IMR-90 (cell line): ENCODE data around the gene CDX1. TPM values are rescaled to one million over a fixed set of nuclear protein-coding genes. Genes with fewer than 3 reads are reported as not detected.

Experiments used
- ATAC-seq: fragments of 200-7000 bp; cut with Tn5 transposase; 2 replicates; pipeline ENCODE4 v1.9.1; 2020; ENCODE audit warnings: low read depth, mild to moderate bottlenecking, moderate library complexity
- BruUV-seq: library from RNA; stranded (reverse); fragments of 400-500 nt; replicated peaks from 2 replicates; lab custom pipeline; 2021; lab: Mats Ljungman, UMichigan
- CTCF ChIA-PET: fragments of 300-600 bp; formaldehyde crosslinking; extraction: SDS; loops from one replicate; lab custom pipeline; 2021; ENCODE audit warnings: antibody characterized with exemption; lab: Yijun Ruan, JAX
- POLR2A ChIA-PET: fragments of 300-600 bp; sonication (Branson Sonifier 250); formaldehyde crosslinking; loops from one replicate; lab custom pipeline; 2022; ENCODE audit warnings: antibody characterized with exemption; ENCODE audit not compliant: unreplicated experiment; lab: Charles Lee
- DNase-seq: peaks from one replicate; pipeline ENCODE4 v3.0.0; 2013
- H2AFZ ChIP-seq: replicated peaks from 2 replicates; pipeline ENCODE3; 2013; ENCODE audit warnings: low read length, mild to moderate bottlenecking; ENCODE audit not compliant: poor library complexity
- H2AK5ac ChIP-seq: 2 replicates; pipeline ENCODE4 v1.6.1; 2013; ENCODE audit warnings: low read depth, low read length, inconsistent platforms
- H2AK9ac ChIP-seq: replicated peaks from 2 replicates; pipeline ENCODE3; 2013; ENCODE audit warnings: mild to moderate bottlenecking, low read depth, low read length, moderate library complexity; ENCODE audit not compliant: poor library complexity
- H2BK120ac ChIP-seq: 2 replicates; pipeline ENCODE4 v1.6.1; 2013; ENCODE audit warnings: low read depth, low read length, inconsistent platforms
- H2BK15ac ChIP-seq: 3 replicates; pipeline ENCODE4 v1.6.1; 2013; ENCODE audit warnings: low read depth, low read length, inconsistent platforms
- H2BK20ac ChIP-seq: 2 replicates; pipeline ENCODE4 v1.6.1; 2013; ENCODE audit warnings: low read depth, mild to moderate bottlenecking, inconsistent platforms, low read length, moderate library complexity
- H2BK5ac ChIP-seq: 2 replicates; pipeline ENCODE4 v1.6.1; 2013; ENCODE audit warnings: mild to moderate bottlenecking, low read depth, low read length, inconsistent platforms; ENCODE audit not compliant: poor library complexity, severe bottlenecking
- H3K14ac ChIP-seq: replicated peaks from 2 replicates; pipeline ENCODE4 v1.6.1; 2013; ENCODE audit warnings: low read depth, low read length, inconsistent platforms
- H3K18ac ChIP-seq: 2 replicates; pipeline ENCODE4 v1.6.1; 2013; ENCODE audit warnings: low read depth, low read length, control low read depth
- H3K23ac ChIP-seq: 2 replicates; pipeline ENCODE4 v1.6.1; 2013; ENCODE audit warnings: low read depth, low read length, inconsistent platforms
- H3K27ac ChIP-seq: 2 replicates; pipeline ENCODE4 v1.5.1; 2013; ENCODE audit warnings: mild to moderate bottlenecking, control low read depth, low read length; ENCODE audit not compliant: insufficient read depth
- H3K27me3 ChIP-seq: 2 replicates; pipeline ENCODE4 v1.6.1; 2013; ENCODE audit warnings: low read length; ENCODE audit not compliant: control insufficient read depth, insufficient read depth
- H3K36me3 ChIP-seq: 2 replicates; pipeline ENCODE4 v1.6.1; 2013; ENCODE audit warnings: low read length, mixed read lengths; ENCODE audit not compliant: control insufficient read depth, insufficient read depth
- H3K4ac ChIP-seq: 2 replicates; pipeline ENCODE4 v1.6.1; 2013; ENCODE audit warnings: low read depth, low read length, inconsistent platforms
- H3K4me1 ChIP-seq: 2 replicates; pipeline ENCODE4 v1.6.1; 2013; ENCODE audit warnings: low read length, mixed read lengths; ENCODE audit not compliant: control insufficient read depth, insufficient read depth
- H3K4me2 ChIP-seq: 2 replicates; pipeline ENCODE4 v1.6.1; 2013; ENCODE audit warnings: low read depth, mild to moderate bottlenecking, control low read depth, low read length, moderate library complexity
- H3K4me3 ChIP-seq: 2 replicates; pipeline ENCODE4 v1.5.1; 2013; ENCODE audit warnings: low read depth, mild to moderate bottlenecking, control low read depth, low read length, moderate library complexity; ENCODE audit not compliant: insufficient read depth
- H3K56ac ChIP-seq: 2 replicates; pipeline ENCODE4 v1.6.1; 2013; ENCODE audit warnings: low read length, inconsistent platforms; ENCODE audit not compliant: insufficient read depth; ENCODE audit errors: extremely low read depth
- H3K79me1 ChIP-seq, 2 experiments: 2 replicates each; pipeline ENCODE4 v1.6.1; 2013; ENCODE audit warnings: low read length in 2 of 2, inconsistent platforms in 1 of 2, low read depth in 1 of 2
- H3K9ac ChIP-seq: 2 replicates; pipeline ENCODE4 v1.6.1; 2013; ENCODE audit warnings: low read depth, low read length, control low read depth
- H3K9me1 ChIP-seq: 2 replicates; pipeline ENCODE4 v1.6.1; 2013; ENCODE audit warnings: low read length, inconsistent platforms; ENCODE audit not compliant: insufficient read depth
- H3K9me3 ChIP-seq: 2 replicates; pipeline ENCODE4 v1.6.1; 2013; ENCODE audit warnings: low read length; ENCODE audit not compliant: control insufficient read depth, insufficient read depth
- H4K20me1 ChIP-seq: 2 replicates; pipeline ENCODE4 v1.6.1; 2013; ENCODE audit warnings: low read length, inconsistent platforms; ENCODE audit not compliant: insufficient read depth
- H4K5ac ChIP-seq: 2 replicates; pipeline ENCODE4 v1.6.1; 2013; ENCODE audit warnings: mild to moderate bottlenecking, low read depth, low read length, control low read depth
- H4K8ac ChIP-seq, 2 experiments: 2 replicates each; pipeline ENCODE4 v1.6.1; 2013; ENCODE audit warnings: low read depth in 2 of 2, low read length in 2 of 2, control low read depth in 1 of 2, inconsistent platforms in 1 of 2
- H4K91ac ChIP-seq: 2 replicates; pipeline ENCODE4 v1.6.1; 2013; ENCODE audit warnings: low read depth, low read length, inconsistent platforms; ENCODE audit not compliant: insufficient read depth
- CEBPB ChIP-seq: IDR thresholded peaks from 2 replicates; pipeline ENCODE4 v1.6.1; 2012; ENCODE audit warnings: low read depth, low read length, improper control_type of control experiment
- FOS ChIP-seq: fragments of 150-350 bp; IDR thresholded peaks from 2 replicates; pipeline ENCODE4 v1.6.1; 2016; ENCODE audit warnings: low read depth, low read length
- NFE2L2 ChIP-seq: fragments of 150-350 bp; IDR thresholded peaks from 2 replicates; pipeline ENCODE4 v1.6.1; 2016; ENCODE audit warnings: low read depth, mild to moderate bottlenecking, low read length
- RCOR1 ChIP-seq: IDR thresholded peaks from 2 replicates; pipeline ENCODE4 v1.6.1; 2012; ENCODE audit warnings: mild to moderate bottlenecking, low read length, improper control_type of control experiment; ENCODE audit not compliant: insufficient replicate concordance
- SMC3 ChIP-seq: fragments of 150-350 bp; IDR thresholded peaks from 2 replicates; pipeline ENCODE4 v1.6.1; 2016; ENCODE audit warnings: low read depth, mild to moderate bottlenecking, antibody characterized with exemption, low read length, moderate library complexity
- WGBS, 2 experiments: methylation state at CpG; one replicate each; pipeline versions ENCODE4 v1.1.5 to v1.1.7; 2013; ENCODE audit warnings: missing lambda C conversion rate in 2 of 2; ENCODE audit not compliant: insufficient read length in 1 of 2; ENCODE audit errors: extremely low coverage in 2 of 2; 5-methylcytosine and 5-hydroxymethylcytosine counted together
- dilution Hi-C: fragments of 300-500 bp; cut with HindIII; formaldehyde crosslinking; loops from one replicate; pipeline ENCODE4 v1.14.3; 2018; ENCODE audit warnings: low sequenced_read_pairs; ENCODE audit not compliant: unreplicated experiment
- in situ Hi-C: fragments of 300-500 bp; cut with MboI; formaldehyde crosslinking; loops from 3 replicates; pipeline ENCODE4 v1.14.3; 2019; ENCODE audit warnings: low sequenced_read_pairs, inconsistent platforms, mixed read lengths
- intact Hi-C: fragments of 100-400 bp; cut with micrococcal nuclease; formaldehyde crosslinking; loops from 2 replicates; pipeline ENCODE4 v1.10.0; 2022
- polyA plus RNA-seq, 3 experiments: library from polyadenylated mRNA; depleted of rRNA; stranded (reverse); fragments of >200 nt; gene quantifications; 2 replicates each; pipeline ENCODE4 v1.2.3, GENCODE V29; 2012; ENCODE audit warnings: low replicate concordance in 1 of 3
- total RNA-seq: library from RNA; depleted of rRNA; stranded (reverse); fragments of >200 nt; gene quantifications from 2 replicates; pipeline ENCODE4 v1.2.3, GENCODE V29; 2012

Gene CDX1
- total and polyA plus RNA-seq, 2 of the 4 experiments (the other 2 are of a cell fraction) = 0.18 to 0.24 TPM

- peak overlapping the region; percentile 74 to 78 for H4K8ac ChIP-seq
- peak overlapping the region; percentile 76 for H3K4me3 ChIP-seq
- intact Hi-C loops = no loop called here
- H3K9me3 ChIP-seq = no peaks in the 10 kb centered on the region
- peaks cover 2 to 59% of the 10 kb centered on the region in 2 experiments for H3K79me1 ChIP-seq
- peak overlapping the region; percentile 96 for H3K4ac ChIP-seq
- peak overlapping the region; percentile 98 for H2AK5ac ChIP-seq
- ChIA-PET POLR2A (interaction anchor here (0.6 to 0.7 kb wide), 4 partner anchors 11 to 321 kb away, joined by 4 to 10 read pairs (median 7); no protein-coding TSS in a partner anchor), CTCF (interaction anchor here (0.6 kb wide), 1 partner anchor 20 kb away, joined by 3 read pairs; no protein-coding TSS in a partner anchor)
- H2BK15ac ChIP-seq = peak overlapping the region; percentile 85; the same call in 2 of the 3 replicates
- H3K56ac ChIP-seq = peak overlapping the region; percentile 56; the same call in 1 of the 2 replicates
- H3K4me1 ChIP-seq = peaks cover 43% of the 10 kb centered on the region
- H2BK120ac ChIP-seq = peak overlapping the region; percentile 69
- peak overlapping the region; percentile 72 for H3K23ac ChIP-seq
- H3K9ac ChIP-seq = peak overlapping the region; percentile 74
- peak overlapping the region; percentile 28; the same call in 1 of the 2 replicates for H2BK20ac ChIP-seq
- no CpG with 5 or more reads among the region's 9 CpGs for WGBS, 2 experiments
- H3K27me3 ChIP-seq = no peaks in the 10 kb centered on the region
- peaks cover 32% of the 10 kb centered on the region for H3K9me1 ChIP-seq
- H4K91ac ChIP-seq = peak overlapping the region; percentile 97
- DNase-seq = no peak
- peak overlapping the region; percentile 85 for H2AK9ac ChIP-seq
- H3K18ac ChIP-seq = peak overlapping the region; percentile 49
- peak overlapping the region; percentile 72 for H3K4me2 ChIP-seq
- dilution Hi-C loops = no loop called here
- H3K36me3 ChIP-seq = peaks cover 20% of the 10 kb centered on the region; the same call in 1 of the 2 replicates
- peak overlapping the region; percentile 83 for H2AFZ ChIP-seq
- peaks cover 32% of the 10 kb centered on the region for H4K20me1 ChIP-seq
- H2BK5ac ChIP-seq = peak overlapping the region; percentile 91
- no TSS peak for BruUV-seq
- peak overlapping the region; percentile 69 for H4K5ac ChIP-seq
- H3K14ac ChIP-seq = peak overlapping the region; percentile 75
- TF ChIP-seq RCOR1 = peak; percentile 88
- no peak for TF ChIP-seq CEBPB
- no peak for TF ChIP-seq FOS
- no peak for TF ChIP-seq SMC3
- TF ChIP-seq NFE2L2 = peak; percentile 14; the same call in 1 of the 2 replicates
- no peak for ATAC-seq
- H3K27ac ChIP-seq = peak overlapping the region; percentile 80
- in situ Hi-C loops = no loop called here
Observed at GRCh38 chr5:150156027-150156368, 10.6 kb upstream of the CDX1 start.
